ENCODE measurements around the gene ZNF638. TPM values are rescaled to one million over a fixed set of nuclear protein-coding genes. Genes with fewer than 3 reads are reported as not detected.

ZNF638 gene
- polyA plus RNA-seq, 1 of the 3 experiments (the other 2 are of a cell fraction), result 28.1 TPM

GRCh38 chr2:71476495-71476894 is 144.9 kb downstream of the ZNF638 start:
- H3F3A ChIP-seq (replicated peaks; ENCODE audit: insufficient read depth), result no peaks in the 10 kb centered on the region
- H3K9me3 ChIP-seq, result no peaks in the 10 kb centered on the region
- 0 out of 2 replicates have a peak, but pooled peaks cover 6% of the 10 kb centered on the region for H3K27me3 ChIP-seq (ENCODE audit: insufficient read depth)
- CTCF ChIA-PET, result interaction anchor here (1.3 to 2.5 kb wide), 3 partner anchors 16 to 46 kb away, joined by 3 to 9 read pairs (median 4); no protein-coding TSS in a partner anchor
- POLR2A ChIA-PET, result no interaction called here
- peaks cover 0 to 2% of the 10 kb centered on the region in 2 experiments; a peak in 1 of 4 replicates for H3K4me1 ChIP-seq (ENCODE audit: control insufficient read depth in 1 of 2, insufficient read depth in 2 of 2, low read depth in 1 of 2, low read length in 1 of 2)
- no peaks in the 10 kb centered on the region for H3K36me3 ChIP-seq (replicated peaks in 1 of 2; ENCODE audit: control insufficient read depth in 1 of 2, insufficient read depth in 2 of 2, low read length in 1 of 2)
- H3K4me3 ChIP-seq (ENCODE audit: low read depth in 2 of 2, low read length in 1 of 2), result no peak overlapping the region
- no peak for DNase-seq
- TF ChIP-seq RFX5 (IDR thresholded peaks at IDR 0.05; ENCODE audit: low read length), result no peak
- no peak for TF ChIP-seq GABPA (IDR thresholded peaks at IDR 0.05; ENCODE audit: low read depth)
- no peak for TF ChIP-seq CTCF (IDR thresholded peaks at IDR 0.05)
- no peak for TF ChIP-seq RCOR1 (IDR thresholded peaks at IDR 0.05; ENCODE audit: low read length)
- TF ChIP-seq YY1 (IDR thresholded peaks at IDR 0.05; ENCODE audit: low read depth), result no peak
- TF ChIP-seq, protein P1, sequence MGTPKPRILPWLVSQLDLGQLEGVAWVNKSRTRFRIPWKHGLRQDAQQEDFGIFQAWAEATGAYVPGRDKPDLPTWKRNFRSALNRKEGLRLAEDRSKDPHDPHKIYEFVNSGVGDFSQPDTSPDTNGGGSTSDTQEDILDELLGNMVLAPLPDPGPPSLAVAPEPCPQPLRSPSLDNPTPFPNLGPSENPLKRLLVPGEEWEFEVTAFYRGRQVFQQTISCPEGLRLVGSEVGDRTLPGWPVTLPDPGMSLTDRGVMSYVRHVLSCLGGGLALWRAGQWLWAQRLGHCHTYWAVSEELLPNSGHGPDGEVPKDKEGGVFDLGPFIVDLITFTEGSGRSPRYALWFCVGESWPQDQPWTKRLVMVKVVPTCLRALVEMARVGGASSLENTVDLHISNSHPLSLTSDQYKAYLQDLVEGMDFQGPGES (IDR thresholded peaks at IDR 0.05; ENCODE audit: low read depth, low read length), result no peak
- TF ChIP-seq FOXM1 (IDR thresholded peaks at IDR 0.05; ENCODE audit: low read depth), result no peak
- TF ChIP-seq TAF1 (IDR thresholded peaks at IDR 0.05; ENCODE audit: borderline replicate concordance, low read depth, low read length), result no peak
- no peak for TF ChIP-seq RXRA (IDR thresholded peaks at IDR 0.05; ENCODE audit: borderline replicate concordance, low read depth)
- TF ChIP-seq EZH2phosphoT487 (IDR thresholded peaks at IDR 0.05; ENCODE audit: borderline replicate concordance, low read depth), result no peak
- TF ChIP-seq, protein P2, sequence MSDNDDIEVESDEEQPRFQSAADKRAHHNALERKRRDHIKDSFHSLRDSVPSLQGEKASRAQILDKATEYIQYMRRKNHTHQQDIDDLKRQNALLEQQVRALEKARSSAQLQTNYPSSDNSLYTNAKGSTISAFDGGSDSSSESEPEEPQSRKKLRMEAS (IDR thresholded peaks at IDR 0.05; ENCODE audit: low read depth), result no peak
- TF ChIP-seq ELF1 (IDR thresholded peaks at IDR 0.05), result no peak
- no peak for TF ChIP-seq FOXJ3 (CRISPR knock-in tag; IDR thresholded peaks at IDR 0.05)
- TF ChIP-seq FOSL2 (IDR thresholded peaks at IDR 0.05; ENCODE audit: borderline replicate concordance, low read depth), result no peak
- TF ChIP-seq, protein P3, sequence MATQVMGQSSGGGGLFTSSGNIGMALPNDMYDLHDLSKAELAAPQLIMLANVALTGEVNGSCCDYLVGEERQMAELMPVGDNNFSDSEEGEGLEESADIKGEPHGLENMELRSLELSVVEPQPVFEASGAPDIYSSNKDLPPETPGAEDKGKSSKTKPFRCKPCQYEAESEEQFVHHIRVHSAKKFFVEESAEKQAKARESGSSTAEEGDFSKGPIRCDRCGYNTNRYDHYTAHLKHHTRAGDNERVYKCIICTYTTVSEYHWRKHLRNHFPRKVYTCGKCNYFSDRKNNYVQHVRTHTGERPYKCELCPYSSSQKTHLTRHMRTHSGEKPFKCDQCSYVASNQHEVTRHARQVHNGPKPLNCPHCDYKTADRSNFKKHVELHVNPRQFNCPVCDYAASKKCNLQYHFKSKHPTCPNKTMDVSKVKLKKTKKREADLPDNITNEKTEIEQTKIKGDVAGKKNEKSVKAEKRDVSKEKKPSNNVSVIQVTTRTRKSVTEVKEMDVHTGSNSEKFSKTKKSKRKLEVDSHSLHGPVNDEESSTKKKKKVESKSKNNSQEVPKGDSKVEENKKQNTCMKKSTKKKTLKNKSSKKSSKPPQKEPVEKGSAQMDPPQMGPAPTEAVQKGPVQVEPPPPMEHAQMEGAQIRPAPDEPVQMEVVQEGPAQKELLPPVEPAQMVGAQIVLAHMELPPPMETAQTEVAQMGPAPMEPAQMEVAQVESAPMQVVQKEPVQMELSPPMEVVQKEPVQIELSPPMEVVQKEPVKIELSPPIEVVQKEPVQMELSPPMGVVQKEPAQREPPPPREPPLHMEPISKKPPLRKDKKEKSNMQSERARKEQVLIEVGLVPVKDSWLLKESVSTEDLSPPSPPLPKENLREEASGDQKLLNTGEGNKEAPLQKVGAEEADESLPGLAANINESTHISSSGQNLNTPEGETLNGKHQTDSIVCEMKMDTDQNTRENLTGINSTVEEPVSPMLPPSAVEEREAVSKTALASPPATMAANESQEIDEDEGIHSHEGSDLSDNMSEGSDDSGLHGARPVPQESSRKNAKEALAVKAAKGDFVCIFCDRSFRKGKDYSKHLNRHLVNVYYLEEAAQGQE (IDR thresholded peaks at IDR 0.05; ENCODE audit: low read depth, low read length), result no peak
- no peak overlapping the region for H2AFZ ChIP-seq (ENCODE audit: low read depth)
- no peaks in the 10 kb centered on the region for H4K20me1 ChIP-seq (ENCODE audit: insufficient read depth)
- no peak overlapping the region for H3K4me2 ChIP-seq
- H3K79me2 ChIP-seq (ENCODE audit: insufficient read depth), result no peaks in the 10 kb centered on the region
- no peaks in the 10 kb centered on the region for H3K9me2 ChIP-seq
- no peak overlapping the region for H3K27ac ChIP-seq (ENCODE audit: low read depth in 2 of 2, low read length in 1 of 2)
- no peak overlapping the region for H3K9ac ChIP-seq
- WGBS (ENCODE audit: low lambda C conversion rate), result 10% methylated on average over 1 of the region's 1 CpG
